Measurements from ENCODE around the gene KRTAP6-3. TPM values are rescaled to one million over a fixed set of nuclear protein-coding genes. Genes with fewer than 3 reads are reported as not detected.

KRTAP6-3 gene
- not detected for total RNA-seq

GRCh38 chr21:30592140-30592539, at the start of gene KRTAP6-3:
Gene KRTAP6-3 (plus strand): TSS chr21:30592440. CDS start chr21:30592446, 6 bp downstream.

GRCh38 chr21:30561264-30561895, 30.9 kb upstream of the KRTAP6-3 start, which contains the start of gene KRTAP19-7:
Gene KRTAP19-7 (minus strand): TSS chr21:30561314. CDS start chr21:30561289, 25 bp downstream.

GRCh38 chr21:30590297-30590696, 1.9 kb upstream of the KRTAP6-3 start, which contains the start of gene KRTAP22-2:
Gene KRTAP22-2 (minus strand): TSS chr21:30590397.

GRCh38 chr21:30598802-30599201, 6.6 kb downstream of the KRTAP6-3 start, which contains the start of gene KRTAP6-2:
Gene KRTAP6-2 (minus strand): TSS chr21:30598902. CDS start chr21:30598874, 28 bp downstream.

GRCh38 chr21:30600787-30601186, 8.5 kb downstream of the KRTAP6-3 start, which contains the start of gene KRTAP22-1:
Gene KRTAP22-1 (plus strand): TSS chr21:30601087.

GRCh38 chr21:30613836-30614235, 21.6 kb downstream of the KRTAP6-3 start, which contains the start of gene KRTAP6-1:
Gene KRTAP6-1 (minus strand): TSS chr21:30613930. CDS start chr21:30613904, 26 bp downstream.

GRCh38 chr21:30616125-30616524, 23.9 kb downstream of the KRTAP6-3 start, which contains the start of gene KRTAP20-1:
Gene KRTAP20-1 (plus strand): TSS chr21:30616425. CDS start chr21:30616455, 30 bp downstream.

GRCh38 chr21:30620522-30620921, 28.3 kb downstream of the KRTAP6-3 start, which contains the start of gene KRTAP20-4:
Gene KRTAP20-4 (plus strand): TSS chr21:30620627.

GRCh38 chr21:30634906-30635305, 42.7 kb downstream of the KRTAP6-3 start, which contains the start of gene KRTAP20-2:
Gene KRTAP20-2 (plus strand): TSS chr21:30635206. CDS start chr21:30635264, 58 bp downstream.

GRCh38 chr21:30642564-30642963, 50.3 kb downstream of the KRTAP6-3 start, which contains the start of gene KRTAP20-3:
Gene KRTAP20-3 (plus strand): TSS chr21:30642864.

Small RNA genes within 50 kb of the gene (small RNA-seq; reads per million reads assigned to genes)
- gene KRTAP20-1 (0 reads per million in 2 donors), gene KRTAP20-3 (0 reads per million in 2 donors), gene KRTAP20-4 (0 reads per million in 2 donors), gene KRTAP22-1 (0 reads per million in 2 donors), gene KRTAP22-2 (0 reads per million in 2 donors)

Other genes with a start within 250 kb of the KRTAP6-3 start
- not detected for gene KRTAP23-1, start 243.8 kb upstream of the KRTAP6-3 start, total RNA-seq
- gene KRTAP13-2, start 220.2 kb upstream of the KRTAP6-3 start, total RNA-seq: not detected
- not detected for gene KRTAP13-1, start 196.4 kb upstream of the KRTAP6-3 start, total RNA-seq
- not detected for gene KRTAP13-3, start 166.5 kb upstream of the KRTAP6-3 start, total RNA-seq
- not detected for gene KRTAP13-4, start 162.2 kb upstream of the KRTAP6-3 start, total RNA-seq
- not detected for gene KRTAP15-1, start 152.2 kb upstream of the KRTAP6-3 start, total RNA-seq
- 1 to 10 TPM in 1 of 2 donors, not detected in 1; 3.7 TPM for gene KRTAP19-1, start 112.1 kb upstream of the KRTAP6-3 start, total RNA-seq
- not detected for gene KRTAP19-2, start 105.0 kb upstream of the KRTAP6-3 start, total RNA-seq
- not detected for gene KRTAP19-3, start 100.4 kb upstream of the KRTAP6-3 start, total RNA-seq
- not detected for gene KRTAP19-4, start 95.3 kb upstream of the KRTAP6-3 start, total RNA-seq
- not detected for gene KRTAP19-5, start 90.3 kb upstream of the KRTAP6-3 start, total RNA-seq
- not detected for gene KRTAP19-6, start 50.6 kb upstream of the KRTAP6-3 start, total RNA-seq
- not detected for gene KRTAP19-7, start 31.1 kb upstream of the KRTAP6-3 start, total RNA-seq
- not detected for gene KRTAP22-2, start 2.0 kb upstream of the KRTAP6-3 start, total RNA-seq
- not detected for gene KRTAP6-2, start 6.5 kb downstream of the KRTAP6-3 start, total RNA-seq
- gene KRTAP22-1, start 8.6 kb downstream of the KRTAP6-3 start, total RNA-seq: not detected
- not detected for gene KRTAP6-1, start 21.5 kb downstream of the KRTAP6-3 start, total RNA-seq
- not detected for gene KRTAP20-1, start 24.0 kb downstream of the KRTAP6-3 start, total RNA-seq
- gene KRTAP20-4, start 28.2 kb downstream of the KRTAP6-3 start, total RNA-seq: not detected
- not detected for gene KRTAP20-2, start 42.8 kb downstream of the KRTAP6-3 start, total RNA-seq
- not detected for gene KRTAP20-3, start 50.4 kb downstream of the KRTAP6-3 start, total RNA-seq
- not detected for gene KRTAP21-3, start 126.3 kb downstream of the KRTAP6-3 start, total RNA-seq
- gene KRTAP21-2, start 154.8 kb downstream of the KRTAP6-3 start, total RNA-seq: not detected
- not detected for gene KRTAP21-1, start 163.0 kb downstream of the KRTAP6-3 start, total RNA-seq
- not detected for gene KRTAP8-1, start 220.8 kb downstream of the KRTAP6-3 start, total RNA-seq
- gene KRTAP7-1, start 237.3 kb downstream of the KRTAP6-3 start, total RNA-seq: not detected